Body of pancreas (tissue), 4 donors: ENCODE results near the gene CRBN.

Experiments used
- POLR2A ChIP-seq, 3 donors: fragments of 450-650 bp; IDR thresholded peaks; one replicate each; pipeline ENCODE4 v1.6.1; 2016; ENCODE audit warnings: antibody characterized with exemption in 3 of 3, mild to moderate bottlenecking in 2 of 3
- TF ChIP-seq, protein P1 (sequence below), 7 experiments: fragments of 450-650 bp in 4 of 7; fragments of 200-600 bp in 3 of 7; sonication (generic) in 3 of 7; IDR thresholded peaks; one replicate each; pipeline ENCODE4 v1.5.1; 2016 to 2019; ENCODE audit warnings: antibody characterized with exemption in 7 of 7

DNA sequence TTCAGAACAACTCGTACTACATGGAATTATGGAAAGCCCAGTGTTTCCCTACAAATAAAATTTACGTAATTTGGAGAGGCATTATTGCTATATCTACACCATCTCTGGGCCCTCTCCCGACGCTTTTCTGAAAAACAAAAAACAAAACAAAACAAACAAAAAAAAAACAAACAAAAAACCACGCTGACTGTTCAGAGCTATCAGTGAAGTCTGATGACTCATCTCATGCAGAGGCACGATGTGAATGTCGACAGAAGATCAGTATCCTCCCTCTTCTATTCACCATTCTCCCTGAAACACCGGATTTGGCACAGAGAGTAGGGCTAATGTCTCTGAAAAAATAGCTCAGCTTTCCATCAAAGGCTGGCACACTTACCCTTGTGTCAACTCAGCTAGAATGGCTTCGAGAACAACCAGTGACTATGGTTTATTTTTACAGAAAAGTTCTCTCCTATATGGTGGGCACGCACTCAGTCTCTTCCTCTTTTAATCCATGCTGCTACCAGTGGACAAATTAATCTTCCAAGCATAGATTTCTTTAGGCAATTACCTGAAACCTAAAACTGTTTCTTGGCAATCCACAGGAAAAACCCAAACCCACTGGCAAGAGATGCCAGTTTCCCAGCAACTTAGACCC is 1.5 kb downstream of the CRBN start:
- TF ChIP-seq, protein P1, sequence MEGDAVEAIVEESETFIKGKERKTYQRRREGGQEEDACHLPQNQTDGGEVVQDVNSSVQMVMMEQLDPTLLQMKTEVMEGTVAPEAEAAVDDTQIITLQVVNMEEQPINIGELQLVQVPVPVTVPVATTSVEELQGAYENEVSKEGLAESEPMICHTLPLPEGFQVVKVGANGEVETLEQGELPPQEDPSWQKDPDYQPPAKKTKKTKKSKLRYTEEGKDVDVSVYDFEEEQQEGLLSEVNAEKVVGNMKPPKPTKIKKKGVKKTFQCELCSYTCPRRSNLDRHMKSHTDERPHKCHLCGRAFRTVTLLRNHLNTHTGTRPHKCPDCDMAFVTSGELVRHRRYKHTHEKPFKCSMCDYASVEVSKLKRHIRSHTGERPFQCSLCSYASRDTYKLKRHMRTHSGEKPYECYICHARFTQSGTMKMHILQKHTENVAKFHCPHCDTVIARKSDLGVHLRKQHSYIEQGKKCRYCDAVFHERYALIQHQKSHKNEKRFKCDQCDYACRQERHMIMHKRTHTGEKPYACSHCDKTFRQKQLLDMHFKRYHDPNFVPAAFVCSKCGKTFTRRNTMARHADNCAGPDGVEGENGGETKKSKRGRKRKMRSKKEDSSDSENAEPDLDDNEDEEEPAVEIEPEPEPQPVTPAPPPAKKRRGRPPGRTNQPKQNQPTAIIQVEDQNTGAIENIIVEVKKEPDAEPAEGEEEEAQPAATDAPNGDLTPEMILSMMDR (IDR thresholded peaks at IDR 0.05), result no peak
- no peak for TF ChIP-seq POLR2A (IDR thresholded peaks at IDR 0.05)
